Loucy (cell line): ENCODE measurements around the gene AGPAT1.

ENCODE experiments used
- H2AFZ ChIP-seq: fragments of 200-600 bp; sonication (generic); 2 replicates; pipeline ENCODE4 v1.6.0; 2016; ENCODE audit warnings: antibody characterized with exemption, mild to moderate bottlenecking, low read length, moderate library complexity
- H3F3A ChIP-seq: fragments of 200-600 bp; 2 replicates; pipeline ENCODE4 v1.6.0; 2016; ENCODE audit warnings: antibody characterized with exemption, low read depth, mild to moderate bottlenecking
- H3K27me3 ChIP-seq: fragments of 200-600 bp; sonication (generic); 2 replicates; pipeline ENCODE4 v1.6.1; 2014; ENCODE audit warnings: low read length, mild to moderate bottlenecking; ENCODE audit not compliant: insufficient read depth, poor library complexity, severe bottlenecking
- H3K36me3 ChIP-seq: fragments of 200-600 bp; sonication (generic); 2 replicates; pipeline ENCODE4 v1.6.1; 2016; ENCODE audit warnings: low read length; ENCODE audit not compliant: insufficient read depth
- H3K4me1 ChIP-seq: fragments of 200-600 bp; sonication (generic); 2 replicates; pipeline ENCODE4 v1.5.1; 2014; ENCODE audit warnings: low read length, mild to moderate bottlenecking; ENCODE audit not compliant: insufficient read depth, poor library complexity, severe bottlenecking
- H3K4me2 ChIP-seq: fragments of 200-600 bp; sonication (generic); 2 replicates; pipeline ENCODE4 v1.6.0; 2014; ENCODE audit warnings: antibody characterized with exemption, low read length, low read depth, mild to moderate bottlenecking; ENCODE audit not compliant: poor library complexity, severe bottlenecking
- H3K4me3 ChIP-seq: fragments of 200-600 bp; sonication (generic); 2 replicates; pipeline ENCODE4 v1.5.1; 2014; ENCODE audit warnings: low read length, mild to moderate bottlenecking, mixed read lengths; ENCODE audit not compliant: poor library complexity, severe bottlenecking
- H3K79me2 ChIP-seq: fragments of 200-600 bp; sonication (generic); 2 replicates; pipeline ENCODE4 v1.6.1; 2014; ENCODE audit warnings: low read length; ENCODE audit not compliant: insufficient read depth
- H3K9ac ChIP-seq: fragments of 200-600 bp; sonication (generic); 2 replicates; pipeline ENCODE4 v1.6.0; 2014; ENCODE audit warnings: mild to moderate bottlenecking, low read depth, low read length, moderate library complexity; ENCODE audit not compliant: poor library complexity, severe bottlenecking
- H3K9me2 ChIP-seq: fragments of 200-600 bp; sonication (generic); replicated peaks from 2 replicates; pipeline ENCODE4 v1.6.1; 2016; ENCODE audit warnings: low read depth, low read length, mixed read lengths
- H3K9me3 ChIP-seq: fragments of 200-600 bp; sonication (generic); 2 replicates; pipeline ENCODE4 v1.6.1; 2014; ENCODE audit warnings: mild to moderate bottlenecking, antibody characterized with exemption, low read length, low read depth; ENCODE audit not compliant: insufficient read depth
- H4K20me1 ChIP-seq: fragments of 200-600 bp; sonication (generic); 2 replicates; pipeline ENCODE4 v1.6.0; 2014; ENCODE audit warnings: antibody characterized with exemption, low read length, mild to moderate bottlenecking; ENCODE audit not compliant: insufficient read depth, poor library complexity, severe bottlenecking
- EZH2phosphoT487 ChIP-seq: fragments of 200-600 bp; IDR thresholded peaks from 2 replicates; pipeline ENCODE4 v1.6.1; 2018; ENCODE audit warnings: antibody characterized with exemption, mild to moderate bottlenecking, moderate library complexity, borderline replicate concordance
- TF ChIP-seq, protein P1 (sequence below): fragments of 200-600 bp; sonication (generic); conservative IDR thresholded peaks from 2 replicates; pipeline ENCODE4 v1.5.1; 2014; ENCODE audit warnings: mild to moderate bottlenecking, antibody characterized with exemption, low read length

The AGPAT1 gene

DNA sequence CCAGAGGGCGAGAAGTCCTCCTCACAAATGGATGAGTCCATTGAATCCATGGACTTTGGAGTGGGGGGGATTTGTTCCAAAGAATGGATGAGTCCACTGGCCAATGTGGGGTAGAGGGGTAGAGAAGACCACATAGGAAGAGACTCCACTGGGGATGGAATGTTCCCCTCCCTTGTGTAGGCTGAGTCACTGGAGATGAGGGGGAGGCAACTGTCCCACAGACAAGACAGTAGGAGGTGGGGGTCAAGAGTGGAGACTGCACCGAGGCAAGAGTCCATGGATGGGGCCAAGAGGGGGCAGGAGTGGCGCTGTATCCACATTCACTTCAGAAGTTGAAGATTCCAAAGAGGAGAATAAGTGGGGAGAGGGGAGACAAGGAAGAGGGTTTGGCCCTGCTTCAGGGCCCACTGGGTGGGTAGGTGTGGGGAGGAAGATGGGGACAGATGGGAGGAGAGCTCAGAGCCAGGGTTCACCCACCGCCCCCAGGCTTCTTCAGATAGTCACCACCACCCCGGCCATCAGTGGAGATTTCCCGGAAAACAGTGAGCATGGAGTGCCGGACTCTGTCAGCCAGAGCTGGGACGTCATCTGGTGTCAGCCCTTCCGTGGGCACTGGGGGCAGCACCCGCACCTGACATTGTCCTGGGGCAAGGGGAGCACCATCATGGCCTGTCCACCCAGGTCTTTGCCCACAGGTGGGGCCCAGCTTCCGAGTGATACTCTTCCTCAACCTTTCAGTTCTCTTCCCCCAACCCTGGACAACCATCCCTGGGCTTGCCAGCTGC lies 6.9 kb downstream of the AGPAT1 start:
- no peaks in the 10 kb centered on the region for H4K20me1 ChIP-seq
- H2AFZ ChIP-seq: no peak overlapping the region
- H3K4me1 ChIP-seq: peaks cover 10% of the 10 kb centered on the region
- H3K4me3 ChIP-seq: no peak overlapping the region
- H3K9me2 ChIP-seq: no peaks in the 10 kb centered on the region
- no peak overlapping the region for H3K9ac ChIP-seq
- H3K9me3 ChIP-seq: no peaks in the 10 kb centered on the region
- no peaks in the 10 kb centered on the region for H3K27me3 ChIP-seq
- no peak for TF ChIP-seq EZH2phosphoT487
- TF ChIP-seq, protein P1, sequence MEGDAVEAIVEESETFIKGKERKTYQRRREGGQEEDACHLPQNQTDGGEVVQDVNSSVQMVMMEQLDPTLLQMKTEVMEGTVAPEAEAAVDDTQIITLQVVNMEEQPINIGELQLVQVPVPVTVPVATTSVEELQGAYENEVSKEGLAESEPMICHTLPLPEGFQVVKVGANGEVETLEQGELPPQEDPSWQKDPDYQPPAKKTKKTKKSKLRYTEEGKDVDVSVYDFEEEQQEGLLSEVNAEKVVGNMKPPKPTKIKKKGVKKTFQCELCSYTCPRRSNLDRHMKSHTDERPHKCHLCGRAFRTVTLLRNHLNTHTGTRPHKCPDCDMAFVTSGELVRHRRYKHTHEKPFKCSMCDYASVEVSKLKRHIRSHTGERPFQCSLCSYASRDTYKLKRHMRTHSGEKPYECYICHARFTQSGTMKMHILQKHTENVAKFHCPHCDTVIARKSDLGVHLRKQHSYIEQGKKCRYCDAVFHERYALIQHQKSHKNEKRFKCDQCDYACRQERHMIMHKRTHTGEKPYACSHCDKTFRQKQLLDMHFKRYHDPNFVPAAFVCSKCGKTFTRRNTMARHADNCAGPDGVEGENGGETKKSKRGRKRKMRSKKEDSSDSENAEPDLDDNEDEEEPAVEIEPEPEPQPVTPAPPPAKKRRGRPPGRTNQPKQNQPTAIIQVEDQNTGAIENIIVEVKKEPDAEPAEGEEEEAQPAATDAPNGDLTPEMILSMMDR: no peak; the same call in 1 of the 2 replicates
- no peaks in the 10 kb centered on the region for H3F3A ChIP-seq
- no peak overlapping the region for H3K4me2 ChIP-seq
- peaks cover 7% of the 10 kb centered on the region; the same call in 1 of the 2 replicates for H3K79me2 ChIP-seq
- peaks cover 17% of the 10 kb centered on the region; the same call in 1 of the 2 replicates for H3K36me3 ChIP-seq

DNA sequence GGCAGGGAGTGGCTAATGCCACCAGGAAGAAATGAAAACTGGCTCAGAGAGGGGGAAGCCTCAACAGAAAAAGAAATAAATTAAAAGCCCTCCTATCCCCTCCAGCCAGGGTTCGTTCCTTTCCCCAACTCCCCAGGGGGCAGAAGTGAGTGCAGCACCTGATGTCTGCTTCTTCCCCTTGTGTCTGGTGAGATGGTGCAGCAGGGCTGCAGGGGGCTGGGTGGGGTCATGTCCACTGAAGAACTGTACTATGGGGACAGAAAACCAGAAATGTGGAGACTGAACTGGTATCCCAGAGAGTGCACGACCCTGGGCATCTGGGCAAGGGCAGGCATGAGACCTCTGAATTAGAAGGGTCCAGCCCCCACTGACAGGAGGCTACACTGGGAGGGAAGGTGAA lies 7.5 kb downstream of the AGPAT1 start:
- no peaks in the 10 kb centered on the region for H3K9me2 ChIP-seq
- H3K36me3 ChIP-seq: peaks cover 17% of the 10 kb centered on the region; the same call in 1 of the 2 replicates
- no peaks in the 10 kb centered on the region for H3K27me3 ChIP-seq
- peaks cover 7% of the 10 kb centered on the region for H3K4me1 ChIP-seq
- no peak overlapping the region for H3K4me2 ChIP-seq
- H3F3A ChIP-seq: no peaks in the 10 kb centered on the region
- no peak overlapping the region for H3K4me3 ChIP-seq
- no peak overlapping the region for H2AFZ ChIP-seq
- peaks cover under 1% of the 10 kb centered on the region; the same call in 1 of the 2 replicates for H3K79me2 ChIP-seq
- TF ChIP-seq, protein P1: no peak
- TF ChIP-seq EZH2phosphoT487: no peak
- no peak overlapping the region for H3K9ac ChIP-seq
- H4K20me1 ChIP-seq: no peaks in the 10 kb centered on the region
- no peaks in the 10 kb centered on the region for H3K9me3 ChIP-seq

DNA sequence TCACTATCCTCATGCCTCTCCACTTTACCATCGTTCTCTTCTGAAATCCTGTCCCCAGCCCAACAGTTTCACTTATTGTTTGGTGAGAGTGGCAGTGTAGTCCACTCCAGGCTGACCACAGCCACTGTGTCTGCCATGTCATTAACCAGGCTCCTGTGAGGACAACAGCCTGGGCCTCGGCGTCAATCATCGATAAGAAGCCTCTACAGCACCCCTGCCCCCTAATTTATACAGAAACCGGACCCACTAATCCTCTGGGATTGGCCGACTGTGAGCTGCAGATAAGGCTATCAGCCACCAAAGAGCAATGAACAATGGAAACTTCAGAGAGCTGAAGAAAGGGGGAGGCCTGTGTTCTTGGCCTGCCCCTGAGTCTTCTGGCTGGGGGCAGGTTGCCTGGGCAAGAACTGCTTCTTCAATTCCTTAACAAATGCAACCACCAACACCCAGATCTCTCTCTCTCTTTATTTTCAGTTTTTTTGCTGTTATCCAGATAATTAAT lies 8.1 kb downstream of the AGPAT1 start:
- no peaks in the 10 kb centered on the region for H3K79me2 ChIP-seq
- H3K9me3 ChIP-seq: no peaks in the 10 kb centered on the region
- no peak for TF ChIP-seq EZH2phosphoT487
- TF ChIP-seq, protein P1: no peak
- H3K9ac ChIP-seq: no peak overlapping the region
- H3K36me3 ChIP-seq: peaks cover 17% of the 10 kb centered on the region; the same call in 1 of the 2 replicates
- no peaks in the 10 kb centered on the region for H4K20me1 ChIP-seq
- no peaks in the 10 kb centered on the region for H3K27me3 ChIP-seq
- H3K4me1 ChIP-seq: peaks cover 1% of the 10 kb centered on the region
- no peak overlapping the region for H3K4me3 ChIP-seq
- no peaks in the 10 kb centered on the region for H3F3A ChIP-seq
- H3K9me2 ChIP-seq: no peaks in the 10 kb centered on the region
- H2AFZ ChIP-seq: no peak overlapping the region
- no peak overlapping the region for H3K4me2 ChIP-seq
